HL-60 (cell line): ENCODE measurements around the gene L3MBTL4.
A peak's percentile ranks its signal among the peaks of the same experiment; 100 is the strongest.

Experiments used
- DNase-seq, 2 experiments: peaks; one replicate each; pipeline ENCODE4 v3.0.0-alpha.2; 2010 to 2020; ENCODE audit warnings: low read depth in 1 of 2, low spot score in 1 of 2
- H3K27ac ChIP-seq: fragments of 250-450 bp; sonication (Bioruptor Pico); replicated peaks from 2 replicates; pipeline ENCODE4 v1.5.1; 2020; ENCODE audit warnings: mild to moderate bottlenecking, moderate library complexity
- H3K27me3 ChIP-seq: fragments of 250-450 bp; sonication (Bioruptor Pico); 2 replicates; pipeline ENCODE4 v1.5.1; 2021; ENCODE audit warnings: mild to moderate bottlenecking, moderate library complexity; ENCODE audit not compliant: insufficient read depth, poor library complexity, severe bottlenecking
- H3K4me3 ChIP-seq: replicated peaks from 2 replicates; pipeline ENCODE4 v1.5.1; 2011; ENCODE audit warnings: mild to moderate bottlenecking, control low read depth, low read length; ENCODE audit not compliant: insufficient read depth
- GABPA ChIP-seq: IDR thresholded peaks from 2 replicates; pipeline ENCODE4 v1.6.1; 2012; ENCODE audit warnings: low read depth
- POLR2AphosphoS5 ChIP-seq: IDR thresholded peaks from 2 replicates; pipeline ENCODE4 v1.6.1; 2012; ENCODE audit warnings: low read depth
- SPI1 ChIP-seq: IDR thresholded peaks from 2 replicates; pipeline ENCODE4 v1.6.1; 2012; ENCODE audit warnings: low read depth, mild to moderate bottlenecking, borderline replicate concordance
- TF ChIP-seq, protein P1 (sequence below): IDR thresholded peaks from 2 replicates; pipeline ENCODE4 v1.6.1; 2012; ENCODE audit warnings: low read depth; ENCODE audit not compliant: insufficient replicate concordance
- TF ChIP-seq, protein P2 (sequence below): IDR thresholded peaks from one replicate; pipeline ENCODE4 v1.5.1; 2011; ENCODE audit warnings: low read length, control low read depth, inconsistent platforms; ENCODE audit not compliant: insufficient read depth

Gene L3MBTL4

DNA sequence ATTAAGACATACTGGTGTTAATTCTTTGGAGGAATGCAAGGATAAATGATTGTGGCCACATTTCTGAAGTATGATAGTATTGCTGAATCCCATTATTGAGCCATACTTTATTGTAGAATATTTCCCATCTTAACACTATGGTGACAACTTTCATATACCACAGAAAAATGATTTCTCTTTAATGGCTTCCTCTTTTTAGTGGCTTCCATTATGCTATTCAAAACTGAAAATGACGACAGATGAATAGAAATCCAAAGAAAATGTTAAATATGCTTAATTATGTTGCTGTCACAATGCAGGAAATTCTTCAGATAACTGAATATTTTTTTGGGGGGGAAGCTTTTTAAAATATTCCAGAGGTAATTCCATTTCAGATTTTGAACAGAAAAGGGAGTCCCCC is 430.5 kb downstream of the L3MBTL4 start:
- DNase-seq, result no peak
- TF ChIP-seq, protein P1, sequence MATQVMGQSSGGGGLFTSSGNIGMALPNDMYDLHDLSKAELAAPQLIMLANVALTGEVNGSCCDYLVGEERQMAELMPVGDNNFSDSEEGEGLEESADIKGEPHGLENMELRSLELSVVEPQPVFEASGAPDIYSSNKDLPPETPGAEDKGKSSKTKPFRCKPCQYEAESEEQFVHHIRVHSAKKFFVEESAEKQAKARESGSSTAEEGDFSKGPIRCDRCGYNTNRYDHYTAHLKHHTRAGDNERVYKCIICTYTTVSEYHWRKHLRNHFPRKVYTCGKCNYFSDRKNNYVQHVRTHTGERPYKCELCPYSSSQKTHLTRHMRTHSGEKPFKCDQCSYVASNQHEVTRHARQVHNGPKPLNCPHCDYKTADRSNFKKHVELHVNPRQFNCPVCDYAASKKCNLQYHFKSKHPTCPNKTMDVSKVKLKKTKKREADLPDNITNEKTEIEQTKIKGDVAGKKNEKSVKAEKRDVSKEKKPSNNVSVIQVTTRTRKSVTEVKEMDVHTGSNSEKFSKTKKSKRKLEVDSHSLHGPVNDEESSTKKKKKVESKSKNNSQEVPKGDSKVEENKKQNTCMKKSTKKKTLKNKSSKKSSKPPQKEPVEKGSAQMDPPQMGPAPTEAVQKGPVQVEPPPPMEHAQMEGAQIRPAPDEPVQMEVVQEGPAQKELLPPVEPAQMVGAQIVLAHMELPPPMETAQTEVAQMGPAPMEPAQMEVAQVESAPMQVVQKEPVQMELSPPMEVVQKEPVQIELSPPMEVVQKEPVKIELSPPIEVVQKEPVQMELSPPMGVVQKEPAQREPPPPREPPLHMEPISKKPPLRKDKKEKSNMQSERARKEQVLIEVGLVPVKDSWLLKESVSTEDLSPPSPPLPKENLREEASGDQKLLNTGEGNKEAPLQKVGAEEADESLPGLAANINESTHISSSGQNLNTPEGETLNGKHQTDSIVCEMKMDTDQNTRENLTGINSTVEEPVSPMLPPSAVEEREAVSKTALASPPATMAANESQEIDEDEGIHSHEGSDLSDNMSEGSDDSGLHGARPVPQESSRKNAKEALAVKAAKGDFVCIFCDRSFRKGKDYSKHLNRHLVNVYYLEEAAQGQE, result no peak
- peak; percentile 13; the same call in 1 of the 2 replicates for TF ChIP-seq SPI1

DNA sequence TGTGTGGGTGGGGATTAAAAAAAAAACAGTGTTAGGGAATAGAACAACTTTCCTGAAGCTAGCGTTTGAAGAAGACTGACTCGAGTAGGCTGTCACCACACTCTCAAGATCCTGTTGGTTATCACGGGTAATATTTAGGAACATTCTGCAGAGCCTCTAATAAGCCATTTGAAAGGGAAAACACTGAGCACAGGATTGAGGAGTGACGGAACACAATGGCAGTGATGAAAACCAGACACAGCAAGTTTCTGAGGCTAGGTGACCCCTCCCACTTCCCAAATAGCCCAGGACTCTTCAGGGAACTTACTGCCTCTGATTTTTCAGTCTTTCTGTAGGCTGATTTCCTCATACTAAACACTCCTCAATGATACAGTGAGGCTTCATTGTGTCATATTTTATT is 431.2 kb downstream of the L3MBTL4 start:
- TF ChIP-seq SPI1 (no peak), GABPA (no peak), POLR2AphosphoS5 (no peak)
- TF ChIP-seq, protein P2, sequence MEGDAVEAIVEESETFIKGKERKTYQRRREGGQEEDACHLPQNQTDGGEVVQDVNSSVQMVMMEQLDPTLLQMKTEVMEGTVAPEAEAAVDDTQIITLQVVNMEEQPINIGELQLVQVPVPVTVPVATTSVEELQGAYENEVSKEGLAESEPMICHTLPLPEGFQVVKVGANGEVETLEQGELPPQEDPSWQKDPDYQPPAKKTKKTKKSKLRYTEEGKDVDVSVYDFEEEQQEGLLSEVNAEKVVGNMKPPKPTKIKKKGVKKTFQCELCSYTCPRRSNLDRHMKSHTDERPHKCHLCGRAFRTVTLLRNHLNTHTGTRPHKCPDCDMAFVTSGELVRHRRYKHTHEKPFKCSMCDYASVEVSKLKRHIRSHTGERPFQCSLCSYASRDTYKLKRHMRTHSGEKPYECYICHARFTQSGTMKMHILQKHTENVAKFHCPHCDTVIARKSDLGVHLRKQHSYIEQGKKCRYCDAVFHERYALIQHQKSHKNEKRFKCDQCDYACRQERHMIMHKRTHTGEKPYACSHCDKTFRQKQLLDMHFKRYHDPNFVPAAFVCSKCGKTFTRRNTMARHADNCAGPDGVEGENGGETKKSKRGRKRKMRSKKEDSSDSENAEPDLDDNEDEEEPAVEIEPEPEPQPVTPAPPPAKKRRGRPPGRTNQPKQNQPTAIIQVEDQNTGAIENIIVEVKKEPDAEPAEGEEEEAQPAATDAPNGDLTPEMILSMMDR, result no peak
- TF ChIP-seq, protein P1, result no peak
- Histone ChIP-seq H3K27ac (no peak overlapping the region), H3K4me3 (no peak overlapping the region), H3K27me3 (no peaks in the 10 kb centered on the region)
- no peak for DNase-seq

More for the DNA sequence above, 430.5 kb downstream of the L3MBTL4 start:
- Histone ChIP-seq H3K4me3 (no peak overlapping the region), H3K27me3 (no peaks in the 10 kb centered on the region), H3K27ac (no peak overlapping the region)

DNA sequence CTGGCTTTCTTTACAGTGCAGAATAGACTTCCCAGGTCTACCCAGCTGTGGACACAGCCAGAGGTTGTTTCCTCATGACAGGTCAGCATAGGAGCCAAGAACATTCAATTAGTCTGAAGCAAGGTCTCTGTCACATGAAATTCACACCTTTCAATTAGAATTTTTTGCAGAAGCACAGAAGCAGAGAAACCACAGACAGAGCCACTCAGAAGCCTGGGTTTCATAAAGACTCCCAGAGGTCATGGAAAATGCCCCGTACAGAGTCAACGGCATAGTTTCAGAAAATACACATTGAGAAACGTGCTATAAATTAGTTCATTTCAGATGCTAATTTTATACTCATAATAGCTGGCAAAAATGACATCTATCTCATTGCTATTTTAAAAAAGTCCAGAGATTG is 432.4 kb downstream of the L3MBTL4 start:
- H3K27me3 ChIP-seq, result no peaks in the 10 kb centered on the region
- TF ChIP-seq, protein P1, result no peak
- TF ChIP-seq POLR2AphosphoS5, result no peak
- TF ChIP-seq GABPA, result no peak
- TF ChIP-seq, protein P2, result no peak
- TF ChIP-seq SPI1, result no peak

DNA sequence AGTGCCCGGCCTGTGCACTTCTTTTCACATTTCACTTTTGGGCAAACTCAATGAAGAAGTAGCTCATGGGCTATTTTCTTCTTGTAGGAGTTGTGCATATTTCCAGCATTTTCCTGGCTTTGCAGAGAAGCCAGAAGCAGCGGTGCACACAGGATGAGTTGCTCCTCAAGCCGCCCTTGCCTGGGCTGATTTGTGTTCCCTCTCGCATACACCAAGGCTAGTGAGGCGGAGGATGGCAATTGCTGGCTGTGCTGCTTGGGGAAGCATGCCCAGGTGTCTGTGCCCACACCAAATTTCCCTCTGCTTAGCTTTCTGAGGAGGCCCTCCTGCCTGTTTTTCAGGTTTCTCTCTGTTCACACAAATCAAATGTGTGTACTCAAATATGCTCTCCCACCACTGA is 434.0 kb downstream of the L3MBTL4 start:
- no peak for DNase-seq
- Histone ChIP-seq H3K4me3 (no peak overlapping the region), H3K27ac (no peak overlapping the region), H3K27me3 (no peaks in the 10 kb centered on the region)
- TF ChIP-seq GABPA (no peak), SPI1 (no peak), POLR2AphosphoS5 (no peak)
- TF ChIP-seq, protein P1, result no peak
- TF ChIP-seq, protein P2, result no peak

More for the DNA sequence above, 432.4 kb downstream of the L3MBTL4 start:
- Histone ChIP-seq H3K4me3 (no peak overlapping the region), H3K27ac (no peak overlapping the region)
- DNase-seq, result no peak
